Osteoblast (primary cell): Measurements from ENCODE around the gene SGCD. TPM values are rescaled to one million over a fixed set of nuclear protein-coding genes. Genes with fewer than 3 reads are reported as not detected.

ENCODE experiments used
- DNase-seq: peaks from one replicate; pipeline ENCODE4 v3.0.0; 2011; ENCODE audit warnings: low spot score, mixed read lengths; ENCODE audit not compliant: insufficient read length; ENCODE audit errors: missing footprints
- H2AFZ ChIP-seq: 2 replicates; pipeline ENCODE4 v1.6.0; 2011; ENCODE audit warnings: mild to moderate bottlenecking, low read length
- H3K27ac ChIP-seq: 2 replicates; pipeline ENCODE4 v1.5.1; 2011; ENCODE audit warnings: mild to moderate bottlenecking, low read depth, low read length, moderate library complexity
- H3K27me3 ChIP-seq: 2 replicates; pipeline ENCODE4 v1.6.0; 2012; ENCODE audit warnings: mild to moderate bottlenecking, control low read depth, inconsistent platforms, low read length, moderate library complexity; ENCODE audit not compliant: insufficient read depth
- H3K36me3 ChIP-seq: 2 replicates; pipeline ENCODE4 v1.5.1; 2011; ENCODE audit warnings: mild to moderate bottlenecking, low read length, control low read depth, moderate library complexity; ENCODE audit not compliant: insufficient read depth
- H3K4me1 ChIP-seq: 2 replicates; pipeline ENCODE4 v1.5.1; 2011; ENCODE audit warnings: mild to moderate bottlenecking, low read length, control low read depth, moderate library complexity; ENCODE audit not compliant: insufficient read depth
- H3K4me2 ChIP-seq: 2 replicates; pipeline ENCODE4 v1.6.0; 2011; ENCODE audit warnings: mild to moderate bottlenecking, low read length; ENCODE audit not compliant: insufficient read depth
- H3K4me3 ChIP-seq: fragments of 200-600 bp; sonication (generic); 3 replicates; pipeline ENCODE4 v1.5.1; 2012; ENCODE audit warnings: mild to moderate bottlenecking, low read length, inconsistent platforms; ENCODE audit not compliant: insufficient read depth
- H3K79me2 ChIP-seq: 2 replicates; pipeline ENCODE4 v1.6.0; 2012; ENCODE audit warnings: mild to moderate bottlenecking, low read length, control low read depth, inconsistent platforms; ENCODE audit not compliant: insufficient read depth
- H3K9me3 ChIP-seq: 2 replicates; pipeline ENCODE4 v1.5.1; 2011; ENCODE audit warnings: low read depth, low read length, control low read depth
- H4K20me1 ChIP-seq: 2 replicates; pipeline ENCODE4 v1.6.0; 2012; ENCODE audit warnings: mild to moderate bottlenecking, low read length, control low read depth; ENCODE audit not compliant: insufficient read depth
- total RNA-seq: library from RNA; depleted of rRNA; stranded (reverse); fragments of >200 nt; gene quantifications from 2 replicates; pipeline ENCODE4 v1.2.3, GENCODE V29; 2012
- TF ChIP-seq, protein P1 (sequence below): IDR thresholded peaks from 2 replicates; pipeline ENCODE4 v1.5.1; 2011; ENCODE audit warnings: mild to moderate bottlenecking, low read depth, low read length, moderate library complexity; ENCODE audit errors: extremely low read depth

The SGCD gene
- total RNA-seq, 1 donor, result 27.1 TPM

DNA sequence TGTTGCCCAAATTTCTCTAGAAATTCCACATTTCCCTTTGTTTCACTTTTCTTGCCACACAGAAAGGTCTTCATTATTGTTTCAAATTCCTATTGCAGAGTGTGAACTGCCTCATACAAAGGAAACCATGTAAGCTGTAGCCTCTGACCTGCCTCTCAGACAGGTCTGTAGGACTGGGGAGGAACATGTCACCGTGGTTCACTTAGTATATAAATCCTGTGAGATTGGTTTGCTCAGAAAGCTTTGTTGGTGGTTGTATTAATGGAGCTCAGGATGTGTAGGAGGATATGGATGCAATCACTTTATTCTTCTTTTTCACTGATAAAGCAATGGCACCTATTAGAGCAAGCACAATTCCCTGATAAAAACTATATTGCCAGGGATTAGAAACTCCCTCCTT is 4.2 kb downstream of the SGCD start:
- Histone ChIP-seq H3K9me3 (no peaks in the 10 kb centered on the region), H3K4me1 (peaks cover 8% of the 10 kb centered on the region), H3K79me2 (peaks cover 9% of the 10 kb centered on the region), H4K20me1 (no peaks in the 10 kb centered on the region), H3K36me3 (no peaks in the 10 kb centered on the region), H3K27ac (no peak overlapping the region), H3K4me2 (no peak overlapping the region), H3K27me3 (no peaks in the 10 kb centered on the region), H3K4me3 (no peak overlapping the region), H2AFZ (no peak overlapping the region)
- TF ChIP-seq, protein P1, sequence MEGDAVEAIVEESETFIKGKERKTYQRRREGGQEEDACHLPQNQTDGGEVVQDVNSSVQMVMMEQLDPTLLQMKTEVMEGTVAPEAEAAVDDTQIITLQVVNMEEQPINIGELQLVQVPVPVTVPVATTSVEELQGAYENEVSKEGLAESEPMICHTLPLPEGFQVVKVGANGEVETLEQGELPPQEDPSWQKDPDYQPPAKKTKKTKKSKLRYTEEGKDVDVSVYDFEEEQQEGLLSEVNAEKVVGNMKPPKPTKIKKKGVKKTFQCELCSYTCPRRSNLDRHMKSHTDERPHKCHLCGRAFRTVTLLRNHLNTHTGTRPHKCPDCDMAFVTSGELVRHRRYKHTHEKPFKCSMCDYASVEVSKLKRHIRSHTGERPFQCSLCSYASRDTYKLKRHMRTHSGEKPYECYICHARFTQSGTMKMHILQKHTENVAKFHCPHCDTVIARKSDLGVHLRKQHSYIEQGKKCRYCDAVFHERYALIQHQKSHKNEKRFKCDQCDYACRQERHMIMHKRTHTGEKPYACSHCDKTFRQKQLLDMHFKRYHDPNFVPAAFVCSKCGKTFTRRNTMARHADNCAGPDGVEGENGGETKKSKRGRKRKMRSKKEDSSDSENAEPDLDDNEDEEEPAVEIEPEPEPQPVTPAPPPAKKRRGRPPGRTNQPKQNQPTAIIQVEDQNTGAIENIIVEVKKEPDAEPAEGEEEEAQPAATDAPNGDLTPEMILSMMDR, result no peak
- DNase-seq, result peak; percentile 15

DNA sequence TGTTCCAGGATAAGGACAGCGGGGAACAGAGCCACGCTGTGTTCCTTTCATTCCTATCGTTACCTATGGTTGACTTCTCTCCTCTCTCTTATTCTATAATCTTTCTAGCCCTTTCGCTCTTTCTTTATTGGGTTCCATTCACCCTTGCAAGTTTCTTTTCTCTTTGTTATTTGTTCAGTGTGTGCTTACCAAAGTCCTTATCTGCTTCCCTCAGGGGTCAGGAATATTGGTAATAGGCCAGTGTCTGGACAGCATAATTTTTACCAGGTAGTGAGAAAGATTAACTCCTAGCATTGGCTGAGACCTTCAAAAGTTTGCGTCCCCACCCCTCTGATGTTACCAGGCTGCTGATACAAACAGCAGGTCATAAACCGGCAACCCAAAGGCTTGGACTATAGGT is 4.9 kb downstream of the SGCD start:
- DNase-seq, result no peak
- Histone ChIP-seq H3K9me3 (no peaks in the 10 kb centered on the region), H2AFZ (no peak overlapping the region), H3K4me1 (peaks cover 3% of the 10 kb centered on the region), H4K20me1 (no peaks in the 10 kb centered on the region), H3K36me3 (no peaks in the 10 kb centered on the region), H3K27me3 (no peaks in the 10 kb centered on the region), H3K4me3 (no peak overlapping the region), H3K27ac (no peak overlapping the region), H3K79me2 (peaks cover 9% of the 10 kb centered on the region), H3K4me2 (no peak overlapping the region)
- TF ChIP-seq, protein P1, result no peak

DNA sequence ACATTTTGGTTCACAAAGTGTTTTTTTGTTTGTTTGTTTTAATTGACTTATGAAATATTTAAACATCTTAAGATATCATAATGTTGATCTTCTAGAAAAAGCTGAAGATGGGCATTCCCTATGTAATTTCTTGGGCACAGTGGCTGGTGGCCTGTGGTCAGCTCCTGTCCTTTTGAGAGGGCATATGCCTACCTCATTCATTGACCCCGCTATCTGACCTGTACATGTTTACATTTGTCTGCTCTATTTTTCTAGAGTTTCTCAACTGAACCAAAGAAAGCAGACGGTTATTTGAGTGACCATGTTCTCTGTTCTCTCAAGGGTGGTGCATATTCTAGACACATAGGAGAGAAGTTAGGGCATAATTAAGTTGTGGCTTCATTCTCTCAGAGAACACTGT is 5.3 kb downstream of the SGCD start:
- no peak overlapping the region for H3K27ac ChIP-seq
- TF ChIP-seq, protein P1, result no peak
- H2AFZ ChIP-seq, result no peak overlapping the region
- no peaks in the 10 kb centered on the region for H3K27me3 ChIP-seq
- no peak overlapping the region for H3K4me2 ChIP-seq
- H3K9me3 ChIP-seq, result no peaks in the 10 kb centered on the region
- no peaks in the 10 kb centered on the region for H4K20me1 ChIP-seq
- no peak overlapping the region for H3K4me3 ChIP-seq
- H3K79me2 ChIP-seq, result peaks cover 9% of the 10 kb centered on the region
- H3K4me1 ChIP-seq, result peaks cover under 1% of the 10 kb centered on the region
- no peak for DNase-seq
- no peaks in the 10 kb centered on the region for H3K36me3 ChIP-seq

DNA sequence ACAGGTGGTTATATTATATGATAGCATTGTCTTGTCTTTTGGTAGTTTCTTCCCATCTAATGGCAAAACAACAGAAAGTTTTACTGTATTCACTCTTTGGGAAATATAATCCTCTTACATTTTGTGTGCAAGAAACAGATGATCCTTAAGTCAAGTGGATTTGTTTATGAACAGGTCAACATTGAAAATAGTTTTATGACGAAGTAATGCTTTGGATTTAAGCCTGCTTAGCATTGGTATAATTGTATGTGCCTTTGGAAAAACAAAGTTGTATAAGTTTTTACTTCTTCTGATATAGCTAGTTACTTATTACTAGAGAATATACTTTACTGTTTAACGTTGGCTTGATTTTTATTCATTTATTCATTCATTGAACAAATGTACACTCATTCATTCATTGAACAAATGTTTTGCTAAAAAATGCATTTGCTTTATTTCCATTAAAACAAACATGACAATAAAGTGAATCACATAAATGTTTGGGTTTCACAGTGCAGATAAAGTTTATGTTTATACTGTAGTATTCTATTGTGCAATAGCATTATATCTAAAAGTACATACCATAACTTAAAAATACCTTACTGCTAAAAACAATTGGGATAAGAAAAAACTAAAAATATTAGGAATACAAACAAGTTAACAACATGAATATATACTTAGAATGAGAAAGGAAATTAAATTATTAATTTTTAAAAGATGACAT is 12.3 kb downstream of the SGCD start:
- Histone ChIP-seq H4K20me1 (no peaks in the 10 kb centered on the region), H3K27me3 (no peaks in the 10 kb centered on the region), H3K79me2 (no peaks in the 10 kb centered on the region), H3K4me2 (no peak overlapping the region), H3K4me1 (no peaks in the 10 kb centered on the region), H3K4me3 (no peak overlapping the region), H3K27ac (no peak overlapping the region), H2AFZ (no peak overlapping the region), H3K9me3 (no peaks in the 10 kb centered on the region), H3K36me3 (no peaks in the 10 kb centered on the region)
- TF ChIP-seq, protein P1, result no peak
- no peak for DNase-seq
